ENCODE results near the gene TGIF2. TPM values are rescaled to one million over a fixed set of nuclear protein-coding genes. Genes with fewer than 3 reads are reported as not detected.

The TGIF2 gene
- total and polyA plus RNA-seq, 9 of the 15 experiments (the other 6 are each of a cell fraction or from before 2014, with no cell fraction given) = 6.8 to 27.8 (median 15.7) TPM

GRCh38 chr20:36574366-36575135 is 1.2 kb downstream of the TGIF2 start (continued):
- no peak for TF ChIP-seq CLOCK (CRISPR knock-in tag; IDR thresholded peaks at IDR 0.05; ENCODE audit: borderline replicate concordance)
- no peak for TF ChIP-seq IRF2 (CRISPR knock-in tag; IDR thresholded peaks at IDR 0.05)
- TF ChIP-seq PTTG1 (tag; IDR thresholded peaks at IDR 0.05; ENCODE audit: low read depth) = no peak
- no peak for TF ChIP-seq EP300 (IDR thresholded peaks at IDR 0.05; ENCODE audit: low read length)
- TF ChIP-seq SOX6 (IDR thresholded peaks at IDR 0.05) = peak; percentile 67; the same call in 1 of the 2 replicates
- TF ChIP-seq PHF8 (IDR thresholded peaks at IDR 0.05; ENCODE audit: borderline replicate concordance, low read length) = peak; percentile 41; the same call in 1 of the 2 replicates
- TF ChIP-seq ZNF3 (CRISPR knock-in tag; IDR thresholded peaks at IDR 0.05) = no peak
- TF ChIP-seq XRCC5 (IDR thresholded peaks at IDR 0.05; ENCODE audit: low read depth, low read length) = no peak
- no peak for TF ChIP-seq ZNF239 (CRISPR knock-in tag; IDR thresholded peaks at IDR 0.05)
- TF ChIP-seq POLR2A (conservative IDR thresholded peaks at IDR 0.05) = peak; percentile 74; the same call in 1 of the 2 replicates
- TF ChIP-seq CBX1 (IDR thresholded peaks at IDR 0.05; ENCODE audit: low read depth) = no peak
- peak in 1 of 2 experiments; percentile 75; a peak in 1 of 4 replicates for TF ChIP-seq UBTF (IDR thresholded peaks at IDR 0.05; ENCODE audit: borderline replicate concordance in 1 of 2, low read depth in 2 of 2, low read length in 2 of 2)
- no peak for TF ChIP-seq FOXM1 (IDR thresholded peaks at IDR 0.05; ENCODE audit: low read depth)
- no peak for TF ChIP-seq FOXM1 (CRISPR knock-in tag; IDR thresholded peaks at IDR 0.05; ENCODE audit: low read depth)
- no peak for TF ChIP-seq ATF1 (CRISPR knock-in tag; IDR thresholded peaks at IDR 0.05)
- TF ChIP-seq ATF1 (tag; IDR thresholded peaks at IDR 0.05) = peak; percentile 42; the same call in 1 of the 2 replicates
- no peak for TF ChIP-seq SREBF1 (IDR thresholded peaks at IDR 0.05; ENCODE audit: borderline replicate concordance, low read depth, low read length)
- 0 out of 2 replicates have a peak, but pooled peaks have one; percentile 25 for TF ChIP-seq HCFC1 (IDR thresholded peaks at IDR 0.05; ENCODE audit: low read depth, low read length)
- peak; percentile 42 for TF ChIP-seq KDM5B (IDR thresholded peaks at IDR 0.05; ENCODE audit: insufficient replicate concordance, low read depth, low read length)
- TF ChIP-seq ZNF436 (CRISPR knock-in tag; IDR thresholded peaks at IDR 0.05) = no peak
- no peak for TF ChIP-seq PBX2 (CRISPR knock-in tag; IDR thresholded peaks at IDR 0.05; ENCODE audit: low read depth)
- no peak for TF ChIP-seq PBX2 (tag; conservative IDR thresholded peaks at IDR 0.05; ENCODE audit: low read depth)

Measured in K562 (cell line).